H9 (cell line): ENCODE measurements around the gene PTPN2. TPM values are rescaled to one million over a fixed set of nuclear protein-coding genes. Genes with fewer than 3 reads are reported as not detected.

Source experiments
- DNase-seq: peaks from one replicate; pipeline ENCODE4 v3.0.0-alpha.2; 2017
- H2AFZ ChIP-seq: one replicate; pipeline ENCODE4 v1.6.1; 2013; ENCODE audit warnings: mild to moderate bottlenecking, low read length, control low read depth, moderate library complexity
- H2AK5ac ChIP-seq: 2 replicates; pipeline ENCODE4 v1.6.1; 2013; ENCODE audit warnings: low read length, control low read depth, mixed read lengths; ENCODE audit not compliant: insufficient read length
- H2BK120ac ChIP-seq: one replicate; pipeline ENCODE4 v1.6.1; 2013; ENCODE audit warnings: low read depth, mild to moderate bottlenecking, low read length, control low read depth, inconsistent platforms; ENCODE audit not compliant: poor library complexity, severe bottlenecking
- H2BK12ac ChIP-seq: 2 replicates; pipeline ENCODE4 v1.6.1; 2013; ENCODE audit warnings: low read length, control low read depth, mixed read lengths, low read depth; ENCODE audit not compliant: insufficient read length
- H2BK15ac ChIP-seq: 2 replicates; pipeline ENCODE4 v1.6.1; 2013; ENCODE audit warnings: low read depth, low read length, control low read depth
- H2BK20ac ChIP-seq: one replicate; pipeline ENCODE4 v1.6.1; 2013; ENCODE audit warnings: low read depth, mild to moderate bottlenecking, low read length, control low read depth, inconsistent platforms; ENCODE audit not compliant: poor library complexity, severe bottlenecking
- H2BK5ac ChIP-seq: 2 replicates; pipeline ENCODE4 v1.6.1; 2013; ENCODE audit warnings: low read length, control low read depth, mixed read lengths; ENCODE audit not compliant: insufficient read length
- H3K14ac ChIP-seq: 2 replicates; pipeline ENCODE4 v1.6.1; 2013; ENCODE audit warnings: low read length, control low read depth; ENCODE audit not compliant: insufficient read depth
- H3K18ac ChIP-seq: 2 replicates; pipeline ENCODE4 v1.6.1; 2013; ENCODE audit warnings: low read depth, mild to moderate bottlenecking, mixed read lengths, low read length, control low read depth; ENCODE audit not compliant: insufficient read length
- H3K23ac ChIP-seq: 2 replicates; pipeline ENCODE4 v1.6.1; 2013; ENCODE audit warnings: low read length, control low read depth, mixed read lengths, low read depth; ENCODE audit not compliant: insufficient read length
- H3K23me2 ChIP-seq: 2 replicates; pipeline ENCODE4 v1.6.1; 2013; ENCODE audit warnings: low read depth, mild to moderate bottlenecking, mixed read lengths, low read length, control low read depth; ENCODE audit not compliant: insufficient read length, poor library complexity, severe bottlenecking
- H3K27ac ChIP-seq: 2 replicates; pipeline ENCODE4 v1.5.1; 2013; ENCODE audit warnings: low read length, control low read depth, mixed read lengths, low read depth; ENCODE audit not compliant: insufficient read length
- H3K27me3 ChIP-seq: 2 replicates; pipeline ENCODE4 v1.6.1; 2013; ENCODE audit warnings: low read length, control low read depth, inconsistent platforms; ENCODE audit not compliant: insufficient read depth
- H3K4ac ChIP-seq: 2 replicates; pipeline ENCODE4 v1.6.1; 2013; ENCODE audit warnings: low read depth, mild to moderate bottlenecking, control low read depth, inconsistent platforms, low read length, moderate library complexity
- H3K4me1 ChIP-seq: 2 replicates; pipeline ENCODE4 v1.6.1; 2013; ENCODE audit warnings: low read length, control low read depth, inconsistent platforms; ENCODE audit not compliant: insufficient read depth
- H3K4me2 ChIP-seq: 2 replicates; pipeline ENCODE4 v1.6.1; 2013; ENCODE audit warnings: low read length, control low read depth, mixed read lengths; ENCODE audit not compliant: insufficient read length, insufficient read depth
- H3K56ac ChIP-seq: 2 replicates; pipeline ENCODE4 v1.6.1; 2013; ENCODE audit warnings: low read depth, mild to moderate bottlenecking, mixed read lengths, low read length, control low read depth; ENCODE audit not compliant: insufficient read length
- H3K79me1 ChIP-seq: 2 replicates; pipeline ENCODE4 v1.6.1; 2013; ENCODE audit warnings: low read depth, mild to moderate bottlenecking, moderate library complexity, low read length, control low read depth, inconsistent platforms; ENCODE audit not compliant: insufficient read depth, poor library complexity, severe bottlenecking
- H3K79me2 ChIP-seq: 2 replicates; pipeline ENCODE4 v1.6.1; 2013; ENCODE audit warnings: low read length, control low read depth, inconsistent platforms; ENCODE audit not compliant: insufficient read depth
- H3K9ac ChIP-seq: 2 replicates; pipeline ENCODE4 v1.6.1; 2013; ENCODE audit warnings: low read length, control low read depth, mixed read lengths; ENCODE audit not compliant: insufficient read length; ENCODE audit errors: extremely low read depth
- H3K9me3 ChIP-seq: one replicate; pipeline ENCODE4 v1.6.1; 2013; ENCODE audit warnings: low read depth, low read length, inconsistent platforms; ENCODE audit not compliant: control insufficient read depth
- H3T11ph ChIP-seq: one replicate; pipeline ENCODE4 v1.6.1; 2013; ENCODE audit warnings: mild to moderate bottlenecking, low read length, control low read depth, inconsistent platforms
- H4K20me1 ChIP-seq: one replicate; pipeline ENCODE4 v1.6.1; 2013; ENCODE audit not compliant: control insufficient read depth, insufficient read length, insufficient read depth
- H4K5ac ChIP-seq: 2 replicates; pipeline ENCODE4 v1.6.1; 2013; ENCODE audit warnings: low read depth, mild to moderate bottlenecking, mixed read lengths, low read length, control low read depth; ENCODE audit not compliant: insufficient read length
- H4K8ac ChIP-seq: replicated peaks from 2 replicates; pipeline ENCODE4 v1.6.1; 2013; ENCODE audit warnings: low read length, control low read depth, mixed read lengths, low read depth; ENCODE audit not compliant: insufficient read length
- H4K91ac ChIP-seq: 2 replicates; pipeline ENCODE4 v1.6.1; 2013; ENCODE audit warnings: low read depth, mild to moderate bottlenecking, moderate library complexity, mixed read lengths, low read length, control low read depth; ENCODE audit not compliant: insufficient read length
- H3K27ac Mint-ChIP-seq, 3 experiments: 2 replicates in 2 of 3; 3 replicates in 1 of 3; pipeline ENCODE4 v1.8.0; 2020 to 2021; ENCODE audit warnings: mixed read lengths in 3 of 3, mild to moderate bottlenecking in 1 of 3, moderate library complexity in 1 of 3
- H3K27me3 Mint-ChIP-seq: 2 replicates; pipeline ENCODE4 v1.8.0; 2021; ENCODE audit warnings: low read depth, mild to moderate bottlenecking, moderate library complexity, mixed read lengths
- H3K36me3 Mint-ChIP-seq, 3 experiments: 2 replicates in 2 of 3; 3 replicates in 1 of 3; pipeline ENCODE4 v1.8.0; 2020 to 2021; ENCODE audit warnings: low read depth in 3 of 3, mixed read lengths in 3 of 3; ENCODE audit not compliant: insufficient read depth in 1 of 3
- H3K4me1 Mint-ChIP-seq, 2 experiments: 2 replicates each; pipeline ENCODE4 v1.8.0; 2020; ENCODE audit warnings: mixed read lengths in 2 of 2
- H3K4me3 Mint-ChIP-seq, 2 experiments: 2 replicates in 1 of 2; 3 replicates in 1 of 2; pipeline ENCODE4 v1.8.0; 2020 to 2021; ENCODE audit warnings: mild to moderate bottlenecking in 2 of 2, mixed read lengths in 2 of 2, moderate library complexity in 1 of 2
- H3K9me3 Mint-ChIP-seq, 2 experiments: 2 replicates in 1 of 2; 3 replicates in 1 of 2; pipeline ENCODE4 v1.8.0; 2020; ENCODE audit warnings: mild to moderate bottlenecking in 2 of 2, mixed read lengths in 2 of 2, moderate library complexity in 1 of 2
- WGBS: extraction: QIAGEN DNeasy Blood & Tissue Kit; methylation state at CpG from one replicate; pipeline ENCODE4 v1.1.7; 2013; ENCODE audit warnings: missing lambda C conversion rate, low lambda C conversion rate, mixed read lengths; ENCODE audit not compliant: insufficient read length; ENCODE audit errors: extremely low coverage; 5-methylcytosine and 5-hydroxymethylcytosine counted together
- total RNA-seq: library from RNA; stranded (reverse); gene quantifications from 2 replicates; pipeline ENCODE4 v1.2.1, GENCODE V29; 2021
- TF ChIP-seq, protein P1 (sequence below): fragments of 200-600 bp; sonication (generic); conservative IDR thresholded peaks from 3 replicates; pipeline ENCODE4 v1.8.0; 2021; ENCODE audit warnings: antibody characterized with exemption, mild to moderate bottlenecking

PTPN2 gene
- total RNA-seq, 1 experiment from 2014 or later: 48.7 TPM

DNA sequence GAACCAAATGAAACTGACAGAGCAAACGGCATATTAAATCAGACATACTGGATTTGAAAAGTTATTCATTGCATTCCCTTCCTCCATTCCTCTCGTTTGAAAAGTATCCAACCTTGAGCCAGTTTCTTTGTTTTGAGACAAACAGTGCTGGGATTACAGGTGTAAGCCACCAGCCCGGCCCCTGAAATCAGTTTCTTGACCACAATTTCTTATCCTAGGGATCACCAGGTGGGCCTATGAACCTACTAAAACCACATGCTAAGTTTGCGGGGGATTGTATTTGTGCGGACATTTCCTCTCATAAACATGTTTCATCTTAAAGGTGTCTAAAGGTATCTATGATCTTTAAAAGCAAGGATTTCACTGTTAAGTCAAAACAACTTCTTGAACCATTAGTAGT lies 11.6 kb downstream of the PTPN2 start:
- H3K56ac ChIP-seq: no peak overlapping the region
- H3K27ac Mint-ChIP-seq: peak overlapping the region in 2 of 3 experiments; percentile 52 to 90; a peak in 4 of 7 replicates

More for the DNA sequence above, 11.6 kb downstream of the PTPN2 start:
- no peak overlapping the region for H2BK120ac ChIP-seq
- Mint-ChIP-seq H3K9me3 (peaks cover 13 to 17% of the 10 kb centered on the region in 2 experiments), H3K27me3 (no peaks in the 10 kb centered on the region), H3K36me3 (peaks cover 13 to 24% (median 24%) of the 10 kb centered on the region in 3 experiments), H3K4me1 (peaks cover 10 to 14% of the 10 kb centered on the region in 2 experiments), H3K4me3 (no peak overlapping the region)
- no peak overlapping the region for H3K4ac ChIP-seq
- peaks cover 17% of the 10 kb centered on the region for H3K79me1 ChIP-seq
- no peak overlapping the region for H3K23ac ChIP-seq
- no CpG with 5 or more reads among the region's 5 CpGs for WGBS
- no peak overlapping the region for H3K18ac ChIP-seq
- H4K20me1 ChIP-seq: no peaks in the 10 kb centered on the region
- DNase-seq: no peak
- H3K79me2 ChIP-seq: peaks cover 15% of the 10 kb centered on the region; the same call in 1 of the 2 replicates
- H4K5ac ChIP-seq: no peak overlapping the region
- no peak overlapping the region for H3K4me2 ChIP-seq
- TF ChIP-seq, protein P1, sequence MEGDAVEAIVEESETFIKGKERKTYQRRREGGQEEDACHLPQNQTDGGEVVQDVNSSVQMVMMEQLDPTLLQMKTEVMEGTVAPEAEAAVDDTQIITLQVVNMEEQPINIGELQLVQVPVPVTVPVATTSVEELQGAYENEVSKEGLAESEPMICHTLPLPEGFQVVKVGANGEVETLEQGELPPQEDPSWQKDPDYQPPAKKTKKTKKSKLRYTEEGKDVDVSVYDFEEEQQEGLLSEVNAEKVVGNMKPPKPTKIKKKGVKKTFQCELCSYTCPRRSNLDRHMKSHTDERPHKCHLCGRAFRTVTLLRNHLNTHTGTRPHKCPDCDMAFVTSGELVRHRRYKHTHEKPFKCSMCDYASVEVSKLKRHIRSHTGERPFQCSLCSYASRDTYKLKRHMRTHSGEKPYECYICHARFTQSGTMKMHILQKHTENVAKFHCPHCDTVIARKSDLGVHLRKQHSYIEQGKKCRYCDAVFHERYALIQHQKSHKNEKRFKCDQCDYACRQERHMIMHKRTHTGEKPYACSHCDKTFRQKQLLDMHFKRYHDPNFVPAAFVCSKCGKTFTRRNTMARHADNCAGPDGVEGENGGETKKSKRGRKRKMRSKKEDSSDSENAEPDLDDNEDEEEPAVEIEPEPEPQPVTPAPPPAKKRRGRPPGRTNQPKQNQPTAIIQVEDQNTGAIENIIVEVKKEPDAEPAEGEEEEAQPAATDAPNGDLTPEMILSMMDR: no peak
- no peak overlapping the region for H2BK20ac ChIP-seq
- H3K4me1 ChIP-seq: no peaks in the 10 kb centered on the region; the same call in 1 of the 2 replicates
- H2BK15ac ChIP-seq: no peak overlapping the region
- H2AK5ac ChIP-seq: no peak overlapping the region
- no peak overlapping the region for H4K8ac ChIP-seq
- no peaks in the 10 kb centered on the region for H3K23me2 ChIP-seq
- H4K91ac ChIP-seq: no peak overlapping the region
- H2BK12ac ChIP-seq: no peak overlapping the region
- no peak overlapping the region for H3T11ph ChIP-seq
- no peak overlapping the region for H2AFZ ChIP-seq
- H3K27me3 ChIP-seq: no peaks in the 10 kb centered on the region
- no peaks in the 10 kb centered on the region for H3K9me3 ChIP-seq
- no peak overlapping the region for H3K27ac ChIP-seq
- no peak overlapping the region for H3K14ac ChIP-seq
- no peak overlapping the region for H2BK5ac ChIP-seq
- H3K9ac ChIP-seq: no peak overlapping the region
